H9 (cell line): ENCODE results near the gene JMJD7. TPM values are rescaled to one million over a fixed set of nuclear protein-coding genes. Genes with fewer than 3 reads are reported as not detected.

Source experiments
- DNase-seq: peaks from one replicate; pipeline ENCODE4 v3.0.0-alpha.2; 2017
- H2AFZ ChIP-seq: one replicate; pipeline ENCODE4 v1.6.1; 2013; ENCODE audit warnings: mild to moderate bottlenecking, low read length, control low read depth, moderate library complexity
- H2AK5ac ChIP-seq: 2 replicates; pipeline ENCODE4 v1.6.1; 2013; ENCODE audit warnings: low read length, control low read depth, mixed read lengths; ENCODE audit not compliant: insufficient read length
- H2BK120ac ChIP-seq: one replicate; pipeline ENCODE4 v1.6.1; 2013; ENCODE audit warnings: low read depth, mild to moderate bottlenecking, low read length, control low read depth, inconsistent platforms; ENCODE audit not compliant: poor library complexity, severe bottlenecking
- H2BK12ac ChIP-seq: 2 replicates; pipeline ENCODE4 v1.6.1; 2013; ENCODE audit warnings: low read length, control low read depth, mixed read lengths, low read depth; ENCODE audit not compliant: insufficient read length
- H2BK15ac ChIP-seq: 2 replicates; pipeline ENCODE4 v1.6.1; 2013; ENCODE audit warnings: low read depth, low read length, control low read depth
- H2BK20ac ChIP-seq: one replicate; pipeline ENCODE4 v1.6.1; 2013; ENCODE audit warnings: low read depth, mild to moderate bottlenecking, low read length, control low read depth, inconsistent platforms; ENCODE audit not compliant: poor library complexity, severe bottlenecking
- H2BK5ac ChIP-seq: 2 replicates; pipeline ENCODE4 v1.6.1; 2013; ENCODE audit warnings: low read length, control low read depth, mixed read lengths; ENCODE audit not compliant: insufficient read length
- H3K14ac ChIP-seq: 2 replicates; pipeline ENCODE4 v1.6.1; 2013; ENCODE audit warnings: low read length, control low read depth; ENCODE audit not compliant: insufficient read depth
- H3K18ac ChIP-seq: 2 replicates; pipeline ENCODE4 v1.6.1; 2013; ENCODE audit warnings: low read depth, mild to moderate bottlenecking, mixed read lengths, low read length, control low read depth; ENCODE audit not compliant: insufficient read length
- H3K23ac ChIP-seq: 2 replicates; pipeline ENCODE4 v1.6.1; 2013; ENCODE audit warnings: low read length, control low read depth, mixed read lengths, low read depth; ENCODE audit not compliant: insufficient read length
- H3K23me2 ChIP-seq: 2 replicates; pipeline ENCODE4 v1.6.1; 2013; ENCODE audit warnings: low read depth, mild to moderate bottlenecking, mixed read lengths, low read length, control low read depth; ENCODE audit not compliant: insufficient read length, poor library complexity, severe bottlenecking
- H3K27ac ChIP-seq: 2 replicates; pipeline ENCODE4 v1.5.1; 2013; ENCODE audit warnings: low read length, control low read depth, mixed read lengths, low read depth; ENCODE audit not compliant: insufficient read length
- H3K27me3 ChIP-seq: 2 replicates; pipeline ENCODE4 v1.6.1; 2013; ENCODE audit warnings: low read length, control low read depth, inconsistent platforms; ENCODE audit not compliant: insufficient read depth
- H3K4ac ChIP-seq: 2 replicates; pipeline ENCODE4 v1.6.1; 2013; ENCODE audit warnings: low read depth, mild to moderate bottlenecking, control low read depth, inconsistent platforms, low read length, moderate library complexity
- H3K4me1 ChIP-seq: 2 replicates; pipeline ENCODE4 v1.6.1; 2013; ENCODE audit warnings: low read length, control low read depth, inconsistent platforms; ENCODE audit not compliant: insufficient read depth
- H3K4me2 ChIP-seq: 2 replicates; pipeline ENCODE4 v1.6.1; 2013; ENCODE audit warnings: low read length, control low read depth, mixed read lengths; ENCODE audit not compliant: insufficient read length, insufficient read depth
- H3K56ac ChIP-seq: 2 replicates; pipeline ENCODE4 v1.6.1; 2013; ENCODE audit warnings: low read depth, mild to moderate bottlenecking, mixed read lengths, low read length, control low read depth; ENCODE audit not compliant: insufficient read length
- H3K79me1 ChIP-seq: 2 replicates; pipeline ENCODE4 v1.6.1; 2013; ENCODE audit warnings: low read depth, mild to moderate bottlenecking, moderate library complexity, low read length, control low read depth, inconsistent platforms; ENCODE audit not compliant: insufficient read depth, poor library complexity, severe bottlenecking
- H3K79me2 ChIP-seq: 2 replicates; pipeline ENCODE4 v1.6.1; 2013; ENCODE audit warnings: low read length, control low read depth, inconsistent platforms; ENCODE audit not compliant: insufficient read depth
- H3K9ac ChIP-seq: 2 replicates; pipeline ENCODE4 v1.6.1; 2013; ENCODE audit warnings: low read length, control low read depth, mixed read lengths; ENCODE audit not compliant: insufficient read length; ENCODE audit errors: extremely low read depth
- H3K9me3 ChIP-seq: one replicate; pipeline ENCODE4 v1.6.1; 2013; ENCODE audit warnings: low read depth, low read length, inconsistent platforms; ENCODE audit not compliant: control insufficient read depth
- H3T11ph ChIP-seq: one replicate; pipeline ENCODE4 v1.6.1; 2013; ENCODE audit warnings: mild to moderate bottlenecking, low read length, control low read depth, inconsistent platforms
- H4K20me1 ChIP-seq: one replicate; pipeline ENCODE4 v1.6.1; 2013; ENCODE audit not compliant: control insufficient read depth, insufficient read length, insufficient read depth
- H4K5ac ChIP-seq: 2 replicates; pipeline ENCODE4 v1.6.1; 2013; ENCODE audit warnings: low read depth, mild to moderate bottlenecking, mixed read lengths, low read length, control low read depth; ENCODE audit not compliant: insufficient read length
- H4K8ac ChIP-seq: replicated peaks from 2 replicates; pipeline ENCODE4 v1.6.1; 2013; ENCODE audit warnings: low read length, control low read depth, mixed read lengths, low read depth; ENCODE audit not compliant: insufficient read length
- H4K91ac ChIP-seq: 2 replicates; pipeline ENCODE4 v1.6.1; 2013; ENCODE audit warnings: low read depth, mild to moderate bottlenecking, moderate library complexity, mixed read lengths, low read length, control low read depth; ENCODE audit not compliant: insufficient read length
- H3K27ac Mint-ChIP-seq, 3 experiments: 2 replicates in 2 of 3; 3 replicates in 1 of 3; pipeline ENCODE4 v1.8.0; 2020 to 2021; ENCODE audit warnings: mixed read lengths in 3 of 3, mild to moderate bottlenecking in 1 of 3, moderate library complexity in 1 of 3
- H3K27me3 Mint-ChIP-seq: 2 replicates; pipeline ENCODE4 v1.8.0; 2021; ENCODE audit warnings: low read depth, mild to moderate bottlenecking, moderate library complexity, mixed read lengths
- H3K36me3 Mint-ChIP-seq, 3 experiments: 2 replicates in 2 of 3; 3 replicates in 1 of 3; pipeline ENCODE4 v1.8.0; 2020 to 2021; ENCODE audit warnings: low read depth in 3 of 3, mixed read lengths in 3 of 3; ENCODE audit not compliant: insufficient read depth in 1 of 3
- H3K4me1 Mint-ChIP-seq, 2 experiments: 2 replicates each; pipeline ENCODE4 v1.8.0; 2020; ENCODE audit warnings: mixed read lengths in 2 of 2
- H3K4me3 Mint-ChIP-seq, 2 experiments: 2 replicates in 1 of 2; 3 replicates in 1 of 2; pipeline ENCODE4 v1.8.0; 2020 to 2021; ENCODE audit warnings: mild to moderate bottlenecking in 2 of 2, mixed read lengths in 2 of 2, moderate library complexity in 1 of 2
- H3K9me3 Mint-ChIP-seq, 2 experiments: 2 replicates in 1 of 2; 3 replicates in 1 of 2; pipeline ENCODE4 v1.8.0; 2020; ENCODE audit warnings: mild to moderate bottlenecking in 2 of 2, mixed read lengths in 2 of 2, moderate library complexity in 1 of 2
- total RNA-seq: library from RNA; stranded (reverse); gene quantifications from 2 replicates; pipeline ENCODE4 v1.2.1, GENCODE V29; 2021
- TF ChIP-seq, protein P1 (sequence below): fragments of 200-600 bp; sonication (generic); conservative IDR thresholded peaks from 3 replicates; pipeline ENCODE4 v1.8.0; 2021; ENCODE audit warnings: antibody characterized with exemption, mild to moderate bottlenecking

Gene JMJD7
- total RNA-seq, 1 experiment from 2014 or later: 13.3 TPM

DNA sequence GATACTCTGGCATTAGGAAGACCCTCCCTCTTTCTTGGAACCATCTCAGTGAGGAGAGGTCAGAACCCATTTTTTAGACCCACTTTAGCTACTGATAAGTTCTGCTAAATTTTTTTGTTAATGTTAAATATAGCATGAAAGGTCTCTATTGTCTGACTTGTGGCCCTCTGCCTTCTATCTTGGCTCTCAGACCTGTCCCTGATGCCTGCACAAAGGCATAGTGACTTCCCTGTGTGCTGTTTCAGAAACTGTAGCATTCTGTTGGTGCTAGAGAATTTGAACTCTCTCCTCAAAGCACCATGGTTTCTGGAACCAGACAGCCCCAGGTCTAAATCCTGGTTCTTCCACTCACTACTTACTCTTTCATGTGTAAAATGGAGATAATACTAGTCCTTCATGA lies 38.2 kb upstream of the JMJD7 start:
- Histone ChIP-seq H2BK5ac (no peak overlapping the region), H3K9me3 (no peaks in the 10 kb centered on the region), H3K23me2 (no peaks in the 10 kb centered on the region), H2BK12ac (no peak overlapping the region), H4K8ac (no peak overlapping the region), H4K5ac (no peak overlapping the region), H3K4me2 (no peak overlapping the region), H3K4ac (no peak overlapping the region), H2BK120ac (no peak overlapping the region), H3T11ph (no peak overlapping the region), H2BK15ac (no peak overlapping the region), H3K4me1 (peaks cover 22% of the 10 kb centered on the region), H2AK5ac (no peak overlapping the region), H3K56ac (no peak overlapping the region), H2AFZ (no peak overlapping the region), H3K79me1 (no peaks in the 10 kb centered on the region), H3K27ac (no peak overlapping the region), H3K27me3 (no peaks in the 10 kb centered on the region), H3K79me2 (no peaks in the 10 kb centered on the region; the same call in 1 of the 2 replicates), H3K18ac (no peak overlapping the region), H3K9ac (no peak overlapping the region), H3K14ac (no peak overlapping the region), H4K91ac (no peak overlapping the region), H4K20me1 (no peaks in the 10 kb centered on the region), H2BK20ac (no peak overlapping the region), H3K23ac (no peak overlapping the region)
- no peak for DNase-seq
- Mint-ChIP-seq H3K4me1 (peaks cover 28 to 31% of the 10 kb centered on the region in 2 experiments), H3K36me3 (no peaks in the 10 kb centered on the region), H3K27me3 (no peaks in the 10 kb centered on the region), H3K4me3 (no peak overlapping the region; a peak in 2 of 5 replicates), H3K27ac (no peak overlapping the region; a peak in 2 of 7 replicates), H3K9me3 (no peaks in the 10 kb centered on the region)
- TF ChIP-seq, protein P1, sequence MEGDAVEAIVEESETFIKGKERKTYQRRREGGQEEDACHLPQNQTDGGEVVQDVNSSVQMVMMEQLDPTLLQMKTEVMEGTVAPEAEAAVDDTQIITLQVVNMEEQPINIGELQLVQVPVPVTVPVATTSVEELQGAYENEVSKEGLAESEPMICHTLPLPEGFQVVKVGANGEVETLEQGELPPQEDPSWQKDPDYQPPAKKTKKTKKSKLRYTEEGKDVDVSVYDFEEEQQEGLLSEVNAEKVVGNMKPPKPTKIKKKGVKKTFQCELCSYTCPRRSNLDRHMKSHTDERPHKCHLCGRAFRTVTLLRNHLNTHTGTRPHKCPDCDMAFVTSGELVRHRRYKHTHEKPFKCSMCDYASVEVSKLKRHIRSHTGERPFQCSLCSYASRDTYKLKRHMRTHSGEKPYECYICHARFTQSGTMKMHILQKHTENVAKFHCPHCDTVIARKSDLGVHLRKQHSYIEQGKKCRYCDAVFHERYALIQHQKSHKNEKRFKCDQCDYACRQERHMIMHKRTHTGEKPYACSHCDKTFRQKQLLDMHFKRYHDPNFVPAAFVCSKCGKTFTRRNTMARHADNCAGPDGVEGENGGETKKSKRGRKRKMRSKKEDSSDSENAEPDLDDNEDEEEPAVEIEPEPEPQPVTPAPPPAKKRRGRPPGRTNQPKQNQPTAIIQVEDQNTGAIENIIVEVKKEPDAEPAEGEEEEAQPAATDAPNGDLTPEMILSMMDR: no peak
